ENCODE results near the gene TMEFF1. TPM values are rescaled to one million over a fixed set of nuclear protein-coding genes. Genes with fewer than 3 reads are reported as not detected.
A peak's percentile ranks its signal among the peaks of the same experiment; 100 is the strongest.

TMEFF1 gene
- total RNA-seq, 1 experiment from 2014 or later, result 65.5 TPM

- Histone ChIP-seq H3K9ac (ENCODE audit: extremely low read depth, insufficient read length, low read length) (no peak overlapping the region), H3K4me1 (ENCODE audit: insufficient read depth, low read length) (no peaks in the 10 kb centered on the region), H3K4ac (ENCODE audit: low read depth, low read length) (no peak overlapping the region), H2AK5ac (ENCODE audit: insufficient read length, low read length) (no peak overlapping the region), H3K79me1 (ENCODE audit: insufficient read depth, low read depth, low read length, poor library complexity, severe bottlenecking) (no peaks in the 10 kb centered on the region), H3K23me2 (ENCODE audit: insufficient read length, low read depth, low read length, poor library complexity, severe bottlenecking) (no peaks in the 10 kb centered on the region), H2BK5ac (ENCODE audit: insufficient read length, low read length) (no peak overlapping the region), H3K9me3 (ENCODE audit: control insufficient read depth, low read depth, low read length) (no peaks in the 10 kb centered on the region), H2BK12ac (ENCODE audit: insufficient read length, low read depth, low read length) (no peak overlapping the region), H2BK20ac (ENCODE audit: low read depth, low read length, poor library complexity, severe bottlenecking) (no peak overlapping the region), H2AFZ (ENCODE audit: low read length) (no peak overlapping the region), H3T11ph (ENCODE audit: low read length) (no peak overlapping the region), H4K5ac (ENCODE audit: insufficient read length, low read depth, low read length) (no peak overlapping the region), H2BK120ac (ENCODE audit: low read depth, low read length, poor library complexity, severe bottlenecking) (no peak overlapping the region), H2BK15ac (ENCODE audit: low read depth, low read length) (no peak overlapping the region), H3K27ac (ENCODE audit: insufficient read length, low read depth, low read length) (no peak overlapping the region), H4K20me1 (ENCODE audit: control insufficient read depth, insufficient read depth, insufficient read length) (no peaks in the 10 kb centered on the region), H3K23ac (ENCODE audit: insufficient read length, low read depth, low read length) (no peak overlapping the region), H3K14ac (ENCODE audit: insufficient read depth, low read length) (no peak overlapping the region), H4K91ac (ENCODE audit: insufficient read length, low read depth, low read length) (no peak overlapping the region), H3K56ac (ENCODE audit: insufficient read length, low read depth, low read length) (no peak overlapping the region), H3K79me2 (ENCODE audit: insufficient read depth, low read length) (no peaks in the 10 kb centered on the region), H3K18ac (ENCODE audit: insufficient read length, low read depth, low read length) (no peak overlapping the region), H3K4me2 (ENCODE audit: insufficient read depth, insufficient read length, low read length) (no peak overlapping the region), H3K27me3 (ENCODE audit: insufficient read depth, low read length) (no peaks in the 10 kb centered on the region), H4K8ac (replicated peaks; ENCODE audit: insufficient read length, low read depth, low read length) (no peak overlapping the region)
- TF ChIP-seq CTCF (conservative IDR thresholded peaks at IDR 0.05), result no peak
- WGBS (ENCODE audit: extremely low coverage, insufficient read length, low lambda C conversion rate), result no CpG with 5 or more reads among the region's 6 CpGs
- H3K36me3 Mint-ChIP-seq (ENCODE audit: insufficient read depth in 1 of 3, low read depth in 3 of 3), result peaks cover 27 to 61% (median 57%) of the 10 kb centered on the region in 3 experiments; a peak in 6 of 7 replicates
- no peak for DNase-seq
- no peak overlapping the region for H3K4me3 Mint-ChIP-seq
- 0 out of 4 replicates have a peak, but pooled peaks cover 0 to 2% of the 10 kb centered on the region in 2 experiments for H3K4me1 Mint-ChIP-seq
- no peaks in the 10 kb centered on the region for H3K9me3 Mint-ChIP-seq
- peak overlapping the region; percentile 16 to 90 (median 63); a peak in 2 of 7 replicates for H3K27ac Mint-ChIP-seq
- no peaks in the 10 kb centered on the region for H3K27me3 Mint-ChIP-seq (ENCODE audit: low read depth)
Measured at GRCh38 chr9:100515578-100516494, 42.9 kb downstream of the TMEFF1 start.
